ENCODE results near the gene LRP1. TPM values are rescaled to one million over a fixed set of nuclear protein-coding genes. Genes with fewer than 3 reads are reported as not detected.

LRP1 gene
- total RNA-seq, 1 donor from 2014 or later = 24.7 TPM

- DNase-seq (ENCODE audit: low spot score) = no peak
- Mint-ChIP-seq H3K27me3 (ENCODE audit: unreplicated experiment) (peaks cover 27% of the 10 kb centered on the region), H3K27ac (ENCODE audit: unreplicated experiment) (no peak overlapping the region), H3K4me1 (ENCODE audit: unreplicated experiment) (no peaks in the 10 kb centered on the region), H3K36me3 (ENCODE audit: low read depth, unreplicated experiment) (peaks cover 11% of the 10 kb centered on the region), H3K4me3 (ENCODE audit: unreplicated experiment) (no peak overlapping the region), H3K9me3 (ENCODE audit: unreplicated experiment) (no peaks in the 10 kb centered on the region)
- TF ChIP-seq CTCF (IDR thresholded peaks at IDR 0.05; ENCODE audit: unreplicated experiment) = no peak
Measured at GRCh38 chr12:57185906-57186508, 57.7 kb downstream of the LRP1 start.

- no peak for DNase-seq (ENCODE audit: low spot score)
- peaks cover 31% of the 10 kb centered on the region for H3K27me3 Mint-ChIP-seq (ENCODE audit: unreplicated experiment)
- H3K4me1 Mint-ChIP-seq (ENCODE audit: unreplicated experiment) = peaks cover 3% of the 10 kb centered on the region
- H3K4me3 Mint-ChIP-seq (ENCODE audit: unreplicated experiment) = no peak overlapping the region
- H3K36me3 Mint-ChIP-seq (ENCODE audit: low read depth, unreplicated experiment) = peaks cover 20% of the 10 kb centered on the region
- no peak overlapping the region for H3K27ac Mint-ChIP-seq (ENCODE audit: unreplicated experiment)
- no peaks in the 10 kb centered on the region for H3K9me3 Mint-ChIP-seq (ENCODE audit: unreplicated experiment)
- TF ChIP-seq CTCF (IDR thresholded peaks at IDR 0.05; ENCODE audit: unreplicated experiment) = no peak
Measured at GRCh38 chr12:57187222-57188089, 59.2 kb downstream of the LRP1 start.

GRCh38 chr12:57188090-57188425, 59.8 kb downstream of the LRP1 start:
- no peaks in the 10 kb centered on the region for H3K9me3 Mint-ChIP-seq (ENCODE audit: unreplicated experiment)
- no peak overlapping the region for H3K4me3 Mint-ChIP-seq (ENCODE audit: unreplicated experiment)
- no peak for TF ChIP-seq CTCF (IDR thresholded peaks at IDR 0.05; ENCODE audit: unreplicated experiment)
- H3K4me1 Mint-ChIP-seq (ENCODE audit: unreplicated experiment) = peaks cover 3% of the 10 kb centered on the region
- DNase-seq (ENCODE audit: low spot score) = no peak
- no peak overlapping the region for H3K27ac Mint-ChIP-seq (ENCODE audit: unreplicated experiment)
- H3K36me3 Mint-ChIP-seq (ENCODE audit: low read depth, unreplicated experiment) = peaks cover 20% of the 10 kb centered on the region
- peaks cover 34% of the 10 kb centered on the region for H3K27me3 Mint-ChIP-seq (ENCODE audit: unreplicated experiment)

GRCh38 chr12:57190037-57190436, 61.8 kb downstream of the LRP1 start:
- no peak for DNase-seq (ENCODE audit: low spot score)
- Mint-ChIP-seq H3K27ac (ENCODE audit: unreplicated experiment) (no peak overlapping the region), H3K9me3 (ENCODE audit: unreplicated experiment) (no peaks in the 10 kb centered on the region), H3K4me1 (ENCODE audit: unreplicated experiment) (peaks cover 3% of the 10 kb centered on the region), H3K4me3 (ENCODE audit: unreplicated experiment) (no peak overlapping the region), H3K27me3 (ENCODE audit: unreplicated experiment) (peaks cover 30% of the 10 kb centered on the region), H3K36me3 (ENCODE audit: low read depth, unreplicated experiment) (peaks cover 20% of the 10 kb centered on the region)
- TF ChIP-seq CTCF (IDR thresholded peaks at IDR 0.05; ENCODE audit: unreplicated experiment) = no peak

GRCh38 chr12:57190821-57191220, 62.5 kb downstream of the LRP1 start:
- Mint-ChIP-seq H3K36me3 (ENCODE audit: low read depth, unreplicated experiment) (peaks cover 21% of the 10 kb centered on the region), H3K4me1 (ENCODE audit: unreplicated experiment) (peaks cover 3% of the 10 kb centered on the region), H3K27ac (ENCODE audit: unreplicated experiment) (no peak overlapping the region), H3K4me3 (ENCODE audit: unreplicated experiment) (no peak overlapping the region), H3K9me3 (ENCODE audit: unreplicated experiment) (no peaks in the 10 kb centered on the region), H3K27me3 (ENCODE audit: unreplicated experiment) (peaks cover 28% of the 10 kb centered on the region)
- no peak for DNase-seq (ENCODE audit: low spot score)
- TF ChIP-seq CTCF (IDR thresholded peaks at IDR 0.05; ENCODE audit: unreplicated experiment) = no peak
